Choroid plexus epithelial cell (primary cell): ENCODE results near the gene FAM216A.

Source experiments
- DNase-seq: peaks from one replicate; pipeline ENCODE4 v3.0.0-alpha.2; 2010; ENCODE audit warnings: low read depth
- H3K4me3 ChIP-seq: 2 replicates; pipeline ENCODE4 v1.5.1; 2011; ENCODE audit warnings: low read depth, mild to moderate bottlenecking, control low read depth, low read length, moderate library complexity
- CTCF ChIP-seq: conservative IDR thresholded peaks from 2 replicates; pipeline ENCODE4 v1.5.1; 2011; ENCODE audit warnings: low read depth, mild to moderate bottlenecking, control low read depth, inconsistent platforms, low read length, moderate library complexity

FAM216A gene

GRCh38 chr12:110533607-110534006, 65.0 kb downstream of the FAM216A start:
- no peak overlapping the region for H3K4me3 ChIP-seq
- DNase-seq: peak; percentile 71
- no peak for TF ChIP-seq CTCF

- no peak for TF ChIP-seq CTCF
- no peak overlapping the region for H3K4me3 ChIP-seq
- no peak for DNase-seq
Measured at GRCh38 chr12:110534811-110535210, 66.2 kb downstream of the FAM216A start.

- no peak overlapping the region for H3K4me3 ChIP-seq
- no peak for TF ChIP-seq CTCF
- no peak for DNase-seq
Measured at GRCh38 chr12:110536834-110537604, 68.4 kb downstream of the FAM216A start.

GRCh38 chr12:110537605-110538409, 69.2 kb downstream of the FAM216A start:
- no peak overlapping the region for H3K4me3 ChIP-seq
- no peak for TF ChIP-seq CTCF
- DNase-seq: no peak

- no peak for TF ChIP-seq CTCF
- no peak overlapping the region for H3K4me3 ChIP-seq
- DNase-seq: no peak
Measured at GRCh38 chr12:110538869-110539622, 70.4 kb downstream of the FAM216A start.
